ENCODE data around the gene KLK15.

GRCh38 chr19:50798659-50799546 lies 34.5 kb downstream of the KLK15 start:
- TF ChIP-seq CTCF (IDR thresholded peaks at IDR 0.05; ENCODE audit: low read length): no peak
- no peak for TF ChIP-seq EZH2 (IDR thresholded peaks at IDR 0.05; ENCODE audit: borderline replicate concordance, low read length)
